HepG2 (cell line): ENCODE results near the gene MORN1. TPM values are rescaled to one million over a fixed set of nuclear protein-coding genes. Genes with fewer than 3 reads are reported as not detected.
A peak's percentile ranks its signal among the peaks of the same experiment; 100 is the strongest.

Experiments
- ATAC-seq: fragments of 200-7000 bp; cut with Tn5 transposase; 3 replicates; pipeline ENCODE4 v1.9.1; 2020; ENCODE audit warnings: mild to moderate bottlenecking, moderate library complexity
- BruUV-seq: library from RNA; stranded (reverse); fragments of 400-500 nt; replicated peaks from 2 replicates; lab custom pipeline; 2021; lab: Mats Ljungman, UMichigan
- CTCF ChIA-PET: fragments of 300-600 bp; formaldehyde crosslinking; extraction: SDS; loops from one replicate; lab custom pipeline; 2021; ENCODE audit warnings: low total read pairs, inconsistent platforms, low intra/inter-chr PET ratio; lab: Yijun Ruan, JAX
- POLR2A ChIA-PET: fragments of 350-600 bp; sonication (Branson Sonifier 250); formaldehyde crosslinking; loops from one replicate; lab custom pipeline; 2020; ENCODE audit warnings: antibody characterized with exemption, inconsistent platforms; lab: Yijun Ruan, JAX
- DNase-seq: peaks from one replicate; pipeline ENCODE4 v3.0.0-alpha.2; 2015; ENCODE audit warnings: low spot score
- FAIRE-seq: peaks from 3 replicates; lab custom pipeline; 2011; peaks lifted over from hg19 to GRCh38; lab: Jason Lieb, UNC
- H2AFZ ChIP-seq: one replicate; pipeline ENCODE4 v1.6.1; 2011; ENCODE audit warnings: low read length, inconsistent platforms
- H3K27ac ChIP-seq: fragments of 300-600 bp; 3 replicates; pipeline ENCODE4 v1.8.0; 2011; ENCODE audit warnings: mixed run types, mild to moderate bottlenecking, mixed read lengths, low read length, inconsistent platforms; ENCODE audit not compliant: insufficient read depth; ENCODE audit errors: extremely low read length
- H3K27me3 ChIP-seq, 2 experiments: fragments of 200-600 bp in 1 of 2; 2 replicates in 1 of 2; 3 replicates in 1 of 2; pipeline versions ENCODE4 v1.6.0 to v1.8.0; 2011; ENCODE audit warnings: low read length in 2 of 2, mild to moderate bottlenecking in 2 of 2, moderate library complexity in 2 of 2, inconsistent platforms in 1 of 2; ENCODE audit not compliant: insufficient read depth in 2 of 2, control insufficient read depth in 1 of 2
- H3K36me3 ChIP-seq, 2 experiments: fragments of 200-600 bp in 1 of 2; replicated peaks in 1 of 2; 2 replicates in 1 of 2; 3 replicates in 1 of 2; pipeline versions ENCODE4 v1.5.1 to v1.8.0; 2011; ENCODE audit warnings: low read length in 2 of 2, inconsistent platforms in 1 of 2; ENCODE audit not compliant: insufficient read depth in 2 of 2, control insufficient read depth in 1 of 2
- H3K4me1 ChIP-seq: 2 replicates; pipeline ENCODE4 v1.5.1; 2012; ENCODE audit warnings: low read length, inconsistent platforms; ENCODE audit not compliant: insufficient read depth
- H3K4me2 ChIP-seq: 2 replicates; pipeline ENCODE4 v1.6.0; 2011; ENCODE audit warnings: low read depth, low read length, inconsistent platforms
- H3K4me3 ChIP-seq, 3 experiments: fragments of 200-600 bp in 1 of 3; sonication (generic), shearing (Covaris generic) in 1 of 3; replicated peaks in 1 of 3; 2 replicates each; pipeline ENCODE4 v1.5.1; 2011 to 2016; ENCODE audit warnings: low read length in 3 of 3, inconsistent platforms in 2 of 3, low read depth in 2 of 3, mild to moderate bottlenecking in 2 of 3, control low read depth in 1 of 3, mixed read lengths in 1 of 3; ENCODE audit not compliant: insufficient read depth in 1 of 3
- H3K79me2 ChIP-seq: one replicate; pipeline ENCODE4 v1.6.1; 2011; ENCODE audit warnings: low read length, inconsistent platforms; ENCODE audit not compliant: insufficient read depth
- H3K9ac ChIP-seq: 2 replicates; pipeline ENCODE4 v1.6.0; 2011; ENCODE audit warnings: mild to moderate bottlenecking, low read depth, low read length, inconsistent platforms; ENCODE audit not compliant: insufficient read depth
- H3K9me3 ChIP-seq: 2 replicates; pipeline ENCODE4 v1.5.1; 2012; ENCODE audit warnings: mild to moderate bottlenecking, low read length
- H4K20me1 ChIP-seq: 2 replicates; pipeline ENCODE4 v1.6.0; 2011; ENCODE audit warnings: inconsistent platforms, mild to moderate bottlenecking, low read length, moderate library complexity; ENCODE audit not compliant: insufficient read depth
- AGO2 ChIP-seq: fragments of 200-400 bp; formaldehyde crosslinking; optimal IDR thresholded peaks from 2 replicates; pipeline ENCODE3; 2017; ENCODE audit warnings: mild to moderate bottlenecking, low read depth, low read length, moderate library complexity
- ELF3 ChIP-seq: IDR thresholded peaks from 2 replicates; pipeline ENCODE4 v1.6.1; 2016; ENCODE audit warnings: missing genetic modification reagents, missing compliant biosample characterization
- POLR2AphosphoS5 ChIP-seq: IDR thresholded peaks from 2 replicates; pipeline ENCODE4 v1.6.1; 2012; ENCODE audit warnings: low read depth, low read length
- POLR2G ChIP-seq: fragments of 200-400 bp; formaldehyde crosslinking; IDR thresholded peaks from 2 replicates; pipeline ENCODE4 v1.6.1; 2018; ENCODE audit warnings: mild to moderate bottlenecking, low read depth, low read length, moderate library complexity
- SOX5 ChIP-seq: IDR thresholded peaks from 2 replicates; pipeline ENCODE4 v1.6.1; 2016; ENCODE audit warnings: borderline replicate concordance
- ZNF607 ChIP-seq: sonication (generic); formaldehyde crosslinking; IDR thresholded peaks from 2 replicates; pipeline ENCODE4 v1.5.1; 2020; ENCODE audit warnings: missing genetic modification reagents, mild to moderate bottlenecking, borderline replicate concordance
- WGBS: methylation state at CpG from one replicate; pipeline ENCODE4 v1.1.6; 2017; ENCODE audit warnings: low lambda C conversion rate; 5-methylcytosine and 5-hydroxymethylcytosine counted together
- in situ Hi-C: cut with HindIII; loops from 2 replicates; pipeline ENCODE4 v1.10.0; 2017; ENCODE audit warnings: low pct_unique_long_range_greater_than_20kb; ENCODE audit not compliant: extremely low pct_ligation_motif_present
- intact Hi-C: fragments of 100-400 bp; cut with micrococcal nuclease; formaldehyde crosslinking; loops from one replicate; pipeline ENCODE4 v1.10.0; 2022; ENCODE audit not compliant: unreplicated experiment
- polyA plus RNA-seq, 8 experiments: library from polyadenylated mRNA; depleted of rRNA in 3 of 8; stranded (reverse) in 7 of 8; unstranded in 1 of 8; fragments of >200 nt; fragmentation: Illumina TruSeq in 4 of 8; extraction: Trizol in 4 of 8; gene quantifications; 2 replicates each; pipeline versions ENCODE4 v1.2.1 to v1.2.3, GENCODE V29; 2011 to 2016; ENCODE audit warnings: low read depth in 4 of 8, missing spikeins in 1 of 8, mixed read lengths in 1 of 8; ENCODE audit not compliant: insufficient read depth in 1 of 8
- total RNA-seq, 5 experiments: library from RNA; depleted of rRNA; stranded (reverse); fragments of >200 nt; fragmentation: Illumina TruSeq; extraction: Trizol; gene quantifications; 2 replicates each; pipeline ENCODE4 v1.2.3, GENCODE V29; 2016; ENCODE audit warnings: low read depth in 1 of 5
- TF ChIP-seq, protein P1 (sequence below): sonication (generic); formaldehyde crosslinking; IDR thresholded peaks from 2 replicates; pipeline ENCODE4 v1.9.0; 2022; ENCODE audit warnings: missing genetic modification reagents, mild to moderate bottlenecking, borderline replicate concordance
- TF ChIP-seq, protein P2 (sequence below): sonication (generic); formaldehyde crosslinking; IDR thresholded peaks from 2 replicates; pipeline ENCODE4 v1.4.0; 2020; ENCODE audit warnings: missing genetic modification reagents, mild to moderate bottlenecking, borderline replicate concordance
- TF ChIP-seq, protein P3 (sequence below): sonication (generic); formaldehyde crosslinking; IDR thresholded peaks from 2 replicates; pipeline ENCODE4 v1.4.0; 2020; ENCODE audit warnings: missing genetic modification reagents

The MORN1 gene
- total and polyA plus RNA-seq, 2 of the 13 experiments (the other 11 are each of a cell fraction or from before 2014, with no cell fraction given): 3.1 to 6.5 TPM

DNA sequence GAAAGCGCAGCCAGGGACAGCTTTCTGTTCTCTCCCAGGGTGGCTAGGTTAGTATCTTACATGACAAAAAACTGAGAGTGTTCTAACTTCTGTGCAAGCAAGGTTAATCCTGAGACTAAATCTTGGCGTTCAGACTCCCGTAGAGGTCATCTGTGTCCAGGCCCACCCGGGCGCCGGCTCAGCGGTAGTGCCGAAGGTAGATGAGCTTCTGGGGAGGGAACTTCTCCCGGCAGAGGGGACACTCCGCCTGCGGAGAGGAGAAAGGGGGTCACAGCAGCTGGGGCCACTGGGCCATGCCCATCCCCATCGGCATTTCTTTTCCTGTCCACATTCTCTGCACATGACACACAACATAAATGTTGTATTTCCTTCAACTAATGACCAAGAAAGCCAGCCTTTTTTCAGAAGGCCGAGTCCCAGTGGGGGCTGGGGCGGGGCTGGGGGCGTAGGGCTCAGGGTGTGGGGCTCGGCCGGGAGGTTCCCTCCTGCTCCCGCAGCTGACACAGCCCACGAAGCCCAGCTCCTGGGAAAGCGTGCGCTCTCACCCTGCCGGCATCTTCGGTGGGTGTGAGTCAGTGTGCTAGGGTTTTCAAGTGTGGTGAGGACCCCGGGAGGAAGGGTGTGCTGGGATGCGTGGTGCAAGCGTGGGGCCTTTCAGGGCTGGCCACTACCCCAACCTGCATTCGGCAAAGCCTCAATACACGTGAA is 14.4 kb upstream of the MORN1 start:
- H3K9ac ChIP-seq: no peak overlapping the region
- no peak overlapping the region for H2AFZ ChIP-seq
- TF ChIP-seq ELF3 (no peak), POLR2G (peak; percentile 44; the same call in 1 of the 2 replicates)
- H3K4me1 ChIP-seq: peaks cover 2% of the 10 kb centered on the region
- DNase-seq (no peak), FAIRE-seq (no peak), ATAC-seq (no peak)
- no peaks in the 10 kb centered on the region for H3K27me3 ChIP-seq
- no peak overlapping the region for H3K4me2 ChIP-seq
- H3K27ac ChIP-seq: no peak overlapping the region
- BruUV-seq: no TSS peak
- peaks cover 4% of the 10 kb centered on the region for H3K79me2 ChIP-seq
- no peaks in the 10 kb centered on the region for H4K20me1 ChIP-seq
- no peaks in the 10 kb centered on the region for H3K9me3 ChIP-seq
- ChIA-PET CTCF (no interaction called here), POLR2A (interaction anchor here (0.7 kb wide), 1 partner anchor 14 kb away, joined by 3 read pairs; the partner anchor contains the start of genes MORN1 and RER1)
- H3K36me3 ChIP-seq: peaks cover 39 to 84% of the 10 kb centered on the region in 2 experiments
- H3K4me3 ChIP-seq: no peak overlapping the region
- WGBS: 96% methylated on average over 16 of the region's 28 CpGs
- intact Hi-C loops (no loop called here), in situ Hi-C loops (no loop called here)

DNA sequence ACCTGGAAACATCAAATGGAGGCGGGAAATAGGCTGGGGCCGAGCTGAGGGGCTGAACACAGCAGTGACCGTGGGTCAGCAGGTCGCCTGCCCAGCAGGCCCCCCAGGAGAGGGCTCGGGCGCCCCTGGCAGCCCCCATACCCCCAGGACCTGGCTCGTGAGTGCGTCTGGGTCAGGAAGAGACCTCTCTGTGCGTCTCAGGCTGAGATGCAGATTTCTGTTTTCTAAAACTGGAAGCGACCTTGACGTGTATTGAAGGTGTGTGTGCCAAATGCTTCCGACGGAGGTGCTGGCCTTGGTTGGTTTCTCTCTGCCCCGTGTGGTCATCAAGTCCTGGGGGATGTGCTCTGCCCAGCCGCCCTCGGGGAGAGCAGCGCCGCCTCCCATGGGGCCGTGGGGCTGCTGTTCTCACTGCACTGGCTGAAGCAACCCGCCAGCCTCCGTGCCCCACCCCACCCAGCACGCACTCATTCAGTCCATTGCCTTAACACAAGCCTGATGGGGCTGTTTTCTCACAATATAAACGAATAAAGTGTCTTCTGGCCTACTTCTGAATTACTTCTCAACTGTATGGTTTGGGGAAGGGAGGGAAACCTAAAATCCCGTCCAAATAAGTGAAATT is 13.6 kb upstream of the MORN1 start:
- intact Hi-C loops: no loop called here
- Histone ChIP-seq H4K20me1 (no peaks in the 10 kb centered on the region), H3K4me3 (no peak overlapping the region), H3K79me2 (no peaks in the 10 kb centered on the region), H3K36me3 (peaks cover 38 to 86% of the 10 kb centered on the region in 2 experiments), H3K27me3 (no peaks in the 10 kb centered on the region), H3K27ac (no peak overlapping the region), H3K9ac (no peak overlapping the region), H3K4me2 (no peak overlapping the region), H3K4me1 (no peaks in the 10 kb centered on the region), H2AFZ (no peak overlapping the region), H3K9me3 (no peaks in the 10 kb centered on the region)
- TSS peak; percentile 45 for BruUV-seq
- no peak for FAIRE-seq
- CTCF ChIA-PET: no interaction called here
- POLR2A ChIA-PET: no interaction called here
- WGBS: 94% methylated on average over 14 of the region's 24 CpGs
- in situ Hi-C loops: no loop called here
- no peak for ATAC-seq
- TF ChIP-seq POLR2AphosphoS5: peak; percentile 29; the same call in 1 of the 2 replicates
- TF ChIP-seq, protein P1, sequence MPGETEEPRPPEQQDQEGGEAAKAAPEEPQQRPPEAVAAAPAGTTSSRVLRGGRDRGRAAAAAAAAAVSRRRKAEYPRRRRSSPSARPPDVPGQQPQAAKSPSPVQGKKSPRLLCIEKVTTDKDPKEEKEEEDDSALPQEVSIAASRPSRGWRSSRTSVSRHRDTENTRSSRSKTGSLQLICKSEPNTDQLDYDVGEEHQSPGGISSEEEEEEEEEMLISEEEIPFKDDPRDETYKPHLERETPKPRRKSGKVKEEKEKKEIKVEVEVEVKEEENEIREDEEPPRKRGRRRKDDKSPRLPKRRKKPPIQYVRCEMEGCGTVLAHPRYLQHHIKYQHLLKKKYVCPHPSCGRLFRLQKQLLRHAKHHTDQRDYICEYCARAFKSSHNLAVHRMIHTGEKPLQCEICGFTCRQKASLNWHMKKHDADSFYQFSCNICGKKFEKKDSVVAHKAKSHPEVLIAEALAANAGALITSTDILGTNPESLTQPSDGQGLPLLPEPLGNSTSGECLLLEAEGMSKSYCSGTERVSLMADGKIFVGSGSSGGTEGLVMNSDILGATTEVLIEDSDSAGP (CRISPR knock-in tag): 0 out of 2 replicates have a peak, but pooled peaks have one; percentile 25
- TF ChIP-seq, protein P2, sequence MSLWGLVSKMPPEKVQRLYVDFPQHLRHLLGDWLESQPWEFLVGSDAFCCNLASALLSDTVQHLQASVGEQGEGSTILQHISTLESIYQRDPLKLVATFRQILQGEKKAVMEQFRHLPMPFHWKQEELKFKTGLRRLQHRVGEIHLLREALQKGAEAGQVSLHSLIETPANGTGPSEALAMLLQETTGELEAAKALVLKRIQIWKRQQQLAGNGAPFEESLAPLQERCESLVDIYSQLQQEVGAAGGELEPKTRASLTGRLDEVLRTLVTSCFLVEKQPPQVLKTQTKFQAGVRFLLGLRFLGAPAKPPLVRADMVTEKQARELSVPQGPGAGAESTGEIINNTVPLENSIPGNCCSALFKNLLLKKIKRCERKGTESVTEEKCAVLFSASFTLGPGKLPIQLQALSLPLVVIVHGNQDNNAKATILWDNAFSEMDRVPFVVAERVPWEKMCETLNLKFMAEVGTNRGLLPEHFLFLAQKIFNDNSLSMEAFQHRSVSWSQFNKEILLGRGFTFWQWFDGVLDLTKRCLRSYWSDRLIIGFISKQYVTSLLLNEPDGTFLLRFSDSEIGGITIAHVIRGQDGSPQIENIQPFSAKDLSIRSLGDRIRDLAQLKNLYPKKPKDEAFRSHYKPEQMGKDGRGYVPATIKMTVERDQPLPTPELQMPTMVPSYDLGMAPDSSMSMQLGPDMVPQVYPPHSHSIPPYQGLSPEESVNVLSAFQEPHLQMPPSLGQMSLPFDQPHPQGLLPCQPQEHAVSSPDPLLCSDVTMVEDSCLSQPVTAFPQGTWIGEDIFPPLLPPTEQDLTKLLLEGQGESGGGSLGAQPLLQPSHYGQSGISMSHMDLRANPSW (CRISPR knock-in tag): no peak
- no peak for TF ChIP-seq SOX5
- TF ChIP-seq, protein P3, sequence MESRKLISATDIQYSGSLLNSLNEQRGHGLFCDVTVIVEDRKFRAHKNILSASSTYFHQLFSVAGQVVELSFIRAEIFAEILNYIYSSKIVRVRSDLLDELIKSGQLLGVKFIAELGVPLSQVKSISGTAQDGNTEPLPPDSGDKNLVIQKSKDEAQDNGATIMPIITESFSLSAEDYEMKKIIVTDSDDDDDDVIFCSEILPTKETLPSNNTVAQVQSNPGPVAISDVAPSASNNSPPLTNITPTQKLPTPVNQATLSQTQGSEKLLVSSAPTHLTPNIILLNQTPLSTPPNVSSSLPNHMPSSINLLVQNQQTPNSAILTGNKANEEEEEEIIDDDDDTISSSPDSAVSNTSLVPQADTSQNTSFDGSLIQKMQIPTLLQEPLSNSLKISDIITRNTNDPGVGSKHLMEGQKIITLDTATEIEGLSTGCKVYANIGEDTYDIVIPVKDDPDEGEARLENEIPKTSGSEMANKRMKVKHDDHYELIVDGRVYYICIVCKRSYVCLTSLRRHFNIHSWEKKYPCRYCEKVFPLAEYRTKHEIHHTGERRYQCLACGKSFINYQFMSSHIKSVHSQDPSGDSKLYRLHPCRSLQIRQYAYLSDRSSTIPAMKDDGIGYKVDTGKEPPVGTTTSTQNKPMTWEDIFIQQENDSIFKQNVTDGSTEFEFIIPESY (CRISPR knock-in tag): 0 out of 2 replicates have a peak, but pooled peaks have one; percentile 19
- TF ChIP-seq AGO2: peak; percentile 95
- TF ChIP-seq POLR2G: 0 out of 2 replicates have a peak, but pooled peaks have one; percentile 6
- TF ChIP-seq ZNF607: no peak
- DNase-seq: no peak
